WTC11 (cell line): ENCODE results near the gene NOS3. TPM values are rescaled to one million over a fixed set of nuclear protein-coding genes. Genes with fewer than 3 reads are reported as not detected.

Source experiments
- ATAC-seq: fragments of 200-7000 bp; cut with Tn5 transposase; 2 replicates; pipeline ENCODE4 v1.10.0; 2021; ENCODE audit warnings: mild to moderate bottlenecking, moderate library complexity
- CTCF ChIA-PET: fragments of 300-600 bp; sonication (Branson Sonifier 250); formaldehyde crosslinking; loops from one replicate; lab custom pipeline; 2021; ENCODE audit warnings: antibody characterized with exemption; lab: Charles Lee
- POLR2A ChIA-PET: fragments of 350-600 bp; sonication (Branson Sonifier 250); formaldehyde crosslinking; loops from one replicate; lab custom pipeline; 2021; ENCODE audit warnings: antibody characterized with exemption; lab: Charles Lee
- DNase-seq: peaks from one replicate; pipeline ENCODE4 v3.0.0; 2021; ENCODE audit warnings: low spot score
- H3K27ac Mint-ChIP-seq: 2 replicates; pipeline ENCODE4 v1.8.0; 2021; ENCODE audit warnings: mixed read lengths
- H3K27me3 Mint-ChIP-seq: 2 replicates; pipeline ENCODE4 v1.8.0; 2021; ENCODE audit warnings: low read depth, mild to moderate bottlenecking, moderate library complexity, mixed read lengths
- H3K36me3 Mint-ChIP-seq: 2 replicates; pipeline ENCODE4 v1.8.0; 2021; ENCODE audit warnings: mixed read lengths
- H3K4me1 Mint-ChIP-seq: 2 replicates; pipeline ENCODE4 v1.8.0; 2022; ENCODE audit warnings: mixed read lengths
- H3K4me3 Mint-ChIP-seq: 2 replicates; pipeline ENCODE4 v1.8.0; 2021; ENCODE audit warnings: mild to moderate bottlenecking, moderate library complexity, mixed read lengths
- H3K9me3 Mint-ChIP-seq: 2 replicates; pipeline ENCODE4 v1.8.0; 2021; ENCODE audit warnings: mixed read lengths
- ESRRA ChIP-seq: sonication (generic); formaldehyde crosslinking; IDR thresholded peaks from 2 replicates; pipeline ENCODE4 v1.8.1; 2022; ENCODE audit warnings: mild to moderate bottlenecking, missing genetic modification reagents, borderline replicate concordance
- GRHL2 ChIP-seq: fragments of 250-450 bp; sonication (Bioruptor Pico); IDR thresholded peaks from 2 replicates; pipeline ENCODE4 v1.8.0; 2022; ENCODE audit warnings: mild to moderate bottlenecking, moderate library complexity; ENCODE audit not compliant: insufficient replicate concordance, severe bottlenecking
- JUN ChIP-seq: sonication (generic); formaldehyde crosslinking; IDR thresholded peaks from 2 replicates; pipeline ENCODE4 v1.8.0; 2023; ENCODE audit warnings: mild to moderate bottlenecking, missing genetic modification reagents
- KAT7 ChIP-seq: sonication (generic); formaldehyde crosslinking; IDR thresholded peaks from 2 replicates; pipeline ENCODE4 v1.8.1; 2023; ENCODE audit warnings: missing genetic modification reagents, mild to moderate bottlenecking, borderline replicate concordance
- NFE2L1 ChIP-seq: sonication (generic); formaldehyde crosslinking; IDR thresholded peaks from 2 replicates; pipeline ENCODE4 v1.8.1; 2023; ENCODE audit warnings: missing genetic modification reagents
- RELA ChIP-seq: sonication (generic); formaldehyde crosslinking; IDR thresholded peaks from 2 replicates; pipeline ENCODE4 v1.8.1; 2022; ENCODE audit warnings: missing genetic modification reagents, mild to moderate bottlenecking, borderline replicate concordance
- TCF7 ChIP-seq: sonication (generic); formaldehyde crosslinking; IDR thresholded peaks from 2 replicates; pipeline ENCODE4 v1.8.0; 2022; ENCODE audit warnings: mild to moderate bottlenecking, low read depth, missing genetic modification reagents, moderate library complexity
- ZBTB21 ChIP-seq: sonication (generic); formaldehyde crosslinking; IDR thresholded peaks from 2 replicates; pipeline ENCODE4 v1.8.1; 2023; ENCODE audit warnings: mild to moderate bottlenecking, missing genetic modification reagents, borderline replicate concordance
- ZNF396 ChIP-seq: fragments of 250-450 bp; sonication (Bioruptor Pico); IDR thresholded peaks from 2 replicates; pipeline ENCODE4 v1.8.0; 2021; ENCODE audit warnings: mild to moderate bottlenecking, moderate library complexity, borderline replicate concordance
- ZNF671 ChIP-seq: fragments of 250-450 bp; sonication (Bioruptor Pico); IDR thresholded peaks from 2 replicates; pipeline ENCODE4 v1.8.0; 2021; ENCODE audit warnings: mild to moderate bottlenecking
- total RNA-seq: library from RNA; stranded (reverse); gene quantifications from 3 replicates; pipeline ENCODE4 v1.2.3, GENCODE V29; 2021
- TF ChIP-seq, protein P1 (sequence below): sonication (generic); formaldehyde crosslinking; IDR thresholded peaks from 2 replicates; pipeline ENCODE4 v1.8.1; 2022; ENCODE audit warnings: low read depth, mild to moderate bottlenecking, moderate library complexity, missing genetic modification reagents, borderline replicate concordance
- TF ChIP-seq, protein P2 (sequence below): fragments of 250-450 bp; sonication (Bioruptor Pico); IDR thresholded peaks from 2 replicates; pipeline ENCODE4 v1.9.0; 2021; ENCODE audit warnings: mild to moderate bottlenecking, borderline replicate concordance
- TF ChIP-seq, protein P3 (sequence below): sonication (generic); formaldehyde crosslinking; IDR thresholded peaks from 2 replicates; pipeline ENCODE4 v1.8.0; 2022; ENCODE audit warnings: mild to moderate bottlenecking, missing genetic modification reagents
- TF ChIP-seq, protein P4 (sequence below): fragments of 250-450 bp; sonication (Bioruptor Pico); IDR thresholded peaks from 2 replicates; pipeline ENCODE4 v1.9.0; 2021; ENCODE audit warnings: moderate library complexity, mild to moderate bottlenecking, inconsistent platforms, borderline replicate concordance
- TF ChIP-seq, protein P5 (sequence below): sonication (generic); formaldehyde crosslinking; conservative IDR thresholded peaks from 2 replicates; pipeline ENCODE4 v1.8.1; 2023; ENCODE audit warnings: mild to moderate bottlenecking, low read depth, missing genetic modification reagents, moderate library complexity
- TF ChIP-seq, protein P6 (sequence below): sonication (generic); formaldehyde crosslinking; conservative IDR thresholded peaks from 2 replicates; pipeline ENCODE4 v1.8.1; 2022; ENCODE audit warnings: mild to moderate bottlenecking, missing genetic modification reagents
- TF ChIP-seq, protein P7 (sequence below): sonication (generic); formaldehyde crosslinking; IDR thresholded peaks from 2 replicates; pipeline ENCODE4 v1.8.1; 2022; ENCODE audit warnings: low read depth, missing genetic modification reagents, borderline replicate concordance
- TF ChIP-seq, protein P8 (sequence below): fragments of 250-450 bp; sonication (Bioruptor Pico); IDR thresholded peaks from 2 replicates; pipeline ENCODE4 v1.9.0; 2021; ENCODE audit warnings: mild to moderate bottlenecking
- TF ChIP-seq, protein P9 (sequence below): sonication (generic); formaldehyde crosslinking; IDR thresholded peaks from 2 replicates; pipeline ENCODE4 v1.8.1; 2023; ENCODE audit warnings: mild to moderate bottlenecking, missing genetic modification reagents

NOS3 gene
- total RNA-seq, 1 experiment from 2014 or later: 6.6 TPM

DNA sequence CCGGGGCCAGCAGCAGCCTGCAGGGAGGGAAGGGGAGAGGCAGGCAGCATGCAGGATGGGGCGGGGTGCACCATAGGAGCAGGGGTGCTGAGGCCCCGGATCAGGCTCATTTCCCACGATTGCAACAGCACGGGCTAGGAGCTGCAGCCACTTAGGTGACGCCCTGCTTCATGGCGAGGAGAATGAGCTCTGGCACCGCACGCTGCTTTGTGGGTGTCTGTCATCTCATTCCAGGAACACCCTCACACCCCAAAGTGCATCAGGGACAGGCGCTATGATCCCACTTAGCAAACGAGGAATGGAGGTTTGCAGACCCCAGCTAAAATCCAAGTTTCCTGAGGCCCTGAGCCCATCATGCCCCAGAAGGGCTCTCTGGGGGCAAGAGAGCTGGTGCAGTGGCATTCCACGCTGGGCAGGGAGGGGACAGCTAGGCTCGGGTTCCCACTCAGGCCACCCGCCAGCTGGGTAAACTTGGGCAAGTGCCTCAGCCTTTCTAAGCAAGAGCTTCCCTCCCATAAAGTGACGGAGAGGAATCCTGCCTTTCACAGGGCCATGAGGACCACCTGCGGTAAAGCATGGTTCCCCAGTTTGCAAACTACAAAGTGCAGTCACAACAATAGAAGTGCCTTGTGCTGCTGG, 22.0 kb upstream of the NOS3 start:
- CTCF ChIA-PET: interaction anchor here (0.8 to 5.2 kb wide), 10 partner anchors 8 to 181 kb away, joined by 3 to 50 read pairs (median 6); no protein-coding TSS in a partner anchor
- DNase-seq (no peak), ATAC-seq (no peak)
- H3K27ac Mint-ChIP-seq: no peak overlapping the region
- no peaks in the 10 kb centered on the region for H3K36me3 Mint-ChIP-seq
- no peaks in the 10 kb centered on the region for H3K9me3 Mint-ChIP-seq
- TF ChIP-seq ZNF671: no peak
- TF ChIP-seq, protein P1, sequence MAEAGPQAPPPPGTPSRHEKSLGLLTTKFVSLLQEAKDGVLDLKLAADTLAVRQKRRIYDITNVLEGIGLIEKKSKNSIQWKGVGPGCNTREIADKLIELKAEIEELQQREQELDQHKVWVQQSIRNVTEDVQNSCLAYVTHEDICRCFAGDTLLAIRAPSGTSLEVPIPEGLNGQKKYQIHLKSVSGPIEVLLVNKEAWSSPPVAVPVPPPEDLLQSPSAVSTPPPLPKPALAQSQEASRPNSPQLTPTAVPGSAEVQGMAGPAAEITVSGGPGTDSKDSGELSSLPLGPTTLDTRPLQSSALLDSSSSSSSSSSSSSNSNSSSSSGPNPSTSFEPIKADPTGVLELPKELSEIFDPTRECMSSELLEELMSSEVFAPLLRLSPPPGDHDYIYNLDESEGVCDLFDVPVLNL (CRISPR knock-in tag): no peak
- no peak for TF ChIP-seq JUN (CRISPR knock-in tag)
- TF ChIP-seq TCF7 (CRISPR knock-in tag): no peak
- TF ChIP-seq, protein P2, sequence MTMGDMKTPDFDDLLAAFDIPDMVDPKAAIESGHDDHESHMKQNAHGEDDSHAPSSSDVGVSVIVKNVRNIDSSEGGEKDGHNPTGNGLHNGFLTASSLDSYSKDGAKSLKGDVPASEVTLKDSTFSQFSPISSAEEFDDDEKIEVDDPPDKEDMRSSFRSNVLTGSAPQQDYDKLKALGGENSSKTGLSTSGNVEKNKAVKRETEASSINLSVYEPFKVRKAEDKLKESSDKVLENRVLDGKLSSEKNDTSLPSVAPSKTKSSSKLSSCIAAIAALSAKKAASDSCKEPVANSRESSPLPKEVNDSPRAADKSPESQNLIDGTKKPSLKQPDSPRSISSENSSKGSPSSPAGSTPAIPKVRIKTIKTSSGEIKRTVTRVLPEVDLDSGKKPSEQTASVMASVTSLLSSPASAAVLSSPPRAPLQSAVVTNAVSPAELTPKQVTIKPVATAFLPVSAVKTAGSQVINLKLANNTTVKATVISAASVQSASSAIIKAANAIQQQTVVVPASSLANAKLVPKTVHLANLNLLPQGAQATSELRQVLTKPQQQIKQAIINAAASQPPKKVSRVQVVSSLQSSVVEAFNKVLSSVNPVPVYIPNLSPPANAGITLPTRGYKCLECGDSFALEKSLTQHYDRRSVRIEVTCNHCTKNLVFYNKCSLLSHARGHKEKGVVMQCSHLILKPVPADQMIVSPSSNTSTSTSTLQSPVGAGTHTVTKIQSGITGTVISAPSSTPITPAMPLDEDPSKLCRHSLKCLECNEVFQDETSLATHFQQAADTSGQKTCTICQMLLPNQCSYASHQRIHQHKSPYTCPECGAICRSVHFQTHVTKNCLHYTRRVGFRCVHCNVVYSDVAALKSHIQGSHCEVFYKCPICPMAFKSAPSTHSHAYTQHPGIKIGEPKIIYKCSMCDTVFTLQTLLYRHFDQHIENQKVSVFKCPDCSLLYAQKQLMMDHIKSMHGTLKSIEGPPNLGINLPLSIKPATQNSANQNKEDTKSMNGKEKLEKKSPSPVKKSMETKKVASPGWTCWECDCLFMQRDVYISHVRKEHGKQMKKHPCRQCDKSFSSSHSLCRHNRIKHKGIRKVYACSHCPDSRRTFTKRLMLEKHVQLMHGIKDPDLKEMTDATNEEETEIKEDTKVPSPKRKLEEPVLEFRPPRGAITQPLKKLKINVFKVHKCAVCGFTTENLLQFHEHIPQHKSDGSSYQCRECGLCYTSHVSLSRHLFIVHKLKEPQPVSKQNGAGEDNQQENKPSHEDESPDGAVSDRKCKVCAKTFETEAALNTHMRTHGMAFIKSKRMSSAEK (CRISPR knock-in tag): no peak
- no peak for TF ChIP-seq NFE2L1 (CRISPR knock-in tag)
- no peak for TF ChIP-seq ZNF396 (CRISPR knock-in tag)
- TF ChIP-seq, protein P3, sequence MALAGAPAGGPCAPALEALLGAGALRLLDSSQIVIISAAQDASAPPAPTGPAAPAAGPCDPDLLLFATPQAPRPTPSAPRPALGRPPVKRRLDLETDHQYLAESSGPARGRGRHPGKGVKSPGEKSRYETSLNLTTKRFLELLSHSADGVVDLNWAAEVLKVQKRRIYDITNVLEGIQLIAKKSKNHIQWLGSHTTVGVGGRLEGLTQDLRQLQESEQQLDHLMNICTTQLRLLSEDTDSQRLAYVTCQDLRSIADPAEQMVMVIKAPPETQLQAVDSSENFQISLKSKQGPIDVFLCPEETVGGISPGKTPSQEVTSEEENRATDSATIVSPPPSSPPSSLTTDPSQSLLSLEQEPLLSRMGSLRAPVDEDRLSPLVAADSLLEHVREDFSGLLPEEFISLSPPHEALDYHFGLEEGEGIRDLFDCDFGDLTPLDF (CRISPR knock-in tag): no peak
- no peak for TF ChIP-seq ESRRA (CRISPR knock-in tag)
- TF ChIP-seq ZBTB21 (CRISPR knock-in tag): no peak
- TF ChIP-seq, protein P4, sequence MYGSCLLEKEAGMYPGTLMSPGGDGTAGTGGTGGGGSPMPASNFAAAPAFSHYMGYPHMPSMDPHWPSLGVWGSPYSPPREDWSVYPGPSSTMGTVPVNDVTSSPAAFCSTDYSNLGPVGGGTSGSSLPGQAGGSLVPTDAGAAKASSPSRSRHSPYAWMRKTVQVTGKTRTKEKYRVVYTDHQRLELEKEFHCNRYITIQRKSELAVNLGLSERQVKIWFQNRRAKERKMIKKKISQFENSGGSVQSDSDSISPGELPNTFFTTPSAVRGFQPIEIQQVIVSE (CRISPR knock-in tag): no peak
- TF ChIP-seq, protein P5, sequence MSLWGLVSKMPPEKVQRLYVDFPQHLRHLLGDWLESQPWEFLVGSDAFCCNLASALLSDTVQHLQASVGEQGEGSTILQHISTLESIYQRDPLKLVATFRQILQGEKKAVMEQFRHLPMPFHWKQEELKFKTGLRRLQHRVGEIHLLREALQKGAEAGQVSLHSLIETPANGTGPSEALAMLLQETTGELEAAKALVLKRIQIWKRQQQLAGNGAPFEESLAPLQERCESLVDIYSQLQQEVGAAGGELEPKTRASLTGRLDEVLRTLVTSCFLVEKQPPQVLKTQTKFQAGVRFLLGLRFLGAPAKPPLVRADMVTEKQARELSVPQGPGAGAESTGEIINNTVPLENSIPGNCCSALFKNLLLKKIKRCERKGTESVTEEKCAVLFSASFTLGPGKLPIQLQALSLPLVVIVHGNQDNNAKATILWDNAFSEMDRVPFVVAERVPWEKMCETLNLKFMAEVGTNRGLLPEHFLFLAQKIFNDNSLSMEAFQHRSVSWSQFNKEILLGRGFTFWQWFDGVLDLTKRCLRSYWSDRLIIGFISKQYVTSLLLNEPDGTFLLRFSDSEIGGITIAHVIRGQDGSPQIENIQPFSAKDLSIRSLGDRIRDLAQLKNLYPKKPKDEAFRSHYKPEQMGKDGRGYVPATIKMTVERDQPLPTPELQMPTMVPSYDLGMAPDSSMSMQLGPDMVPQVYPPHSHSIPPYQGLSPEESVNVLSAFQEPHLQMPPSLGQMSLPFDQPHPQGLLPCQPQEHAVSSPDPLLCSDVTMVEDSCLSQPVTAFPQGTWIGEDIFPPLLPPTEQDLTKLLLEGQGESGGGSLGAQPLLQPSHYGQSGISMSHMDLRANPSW (CRISPR knock-in tag): no peak
- no peak for TF ChIP-seq KAT7 (CRISPR knock-in tag)
- no peak for TF ChIP-seq GRHL2
- TF ChIP-seq, protein P6, sequence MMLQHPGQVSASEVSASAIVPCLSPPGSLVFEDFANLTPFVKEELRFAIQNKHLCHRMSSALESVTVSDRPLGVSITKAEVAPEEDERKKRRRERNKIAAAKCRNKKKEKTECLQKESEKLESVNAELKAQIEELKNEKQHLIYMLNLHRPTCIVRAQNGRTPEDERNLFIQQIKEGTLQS (CRISPR knock-in tag): no peak
- TF ChIP-seq, protein P7, sequence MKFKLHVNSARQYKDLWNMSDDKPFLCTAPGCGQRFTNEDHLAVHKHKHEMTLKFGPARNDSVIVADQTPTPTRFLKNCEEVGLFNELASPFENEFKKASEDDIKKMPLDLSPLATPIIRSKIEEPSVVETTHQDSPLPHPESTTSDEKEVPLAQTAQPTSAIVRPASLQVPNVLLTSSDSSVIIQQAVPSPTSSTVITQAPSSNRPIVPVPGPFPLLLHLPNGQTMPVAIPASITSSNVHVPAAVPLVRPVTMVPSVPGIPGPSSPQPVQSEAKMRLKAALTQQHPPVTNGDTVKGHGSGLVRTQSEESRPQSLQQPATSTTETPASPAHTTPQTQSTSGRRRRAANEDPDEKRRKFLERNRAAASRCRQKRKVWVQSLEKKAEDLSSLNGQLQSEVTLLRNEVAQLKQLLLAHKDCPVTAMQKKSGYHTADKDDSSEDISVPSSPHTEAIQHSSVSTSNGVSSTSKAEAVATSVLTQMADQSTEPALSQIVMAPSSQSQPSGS (CRISPR knock-in tag): no peak
- TF ChIP-seq, protein P8, sequence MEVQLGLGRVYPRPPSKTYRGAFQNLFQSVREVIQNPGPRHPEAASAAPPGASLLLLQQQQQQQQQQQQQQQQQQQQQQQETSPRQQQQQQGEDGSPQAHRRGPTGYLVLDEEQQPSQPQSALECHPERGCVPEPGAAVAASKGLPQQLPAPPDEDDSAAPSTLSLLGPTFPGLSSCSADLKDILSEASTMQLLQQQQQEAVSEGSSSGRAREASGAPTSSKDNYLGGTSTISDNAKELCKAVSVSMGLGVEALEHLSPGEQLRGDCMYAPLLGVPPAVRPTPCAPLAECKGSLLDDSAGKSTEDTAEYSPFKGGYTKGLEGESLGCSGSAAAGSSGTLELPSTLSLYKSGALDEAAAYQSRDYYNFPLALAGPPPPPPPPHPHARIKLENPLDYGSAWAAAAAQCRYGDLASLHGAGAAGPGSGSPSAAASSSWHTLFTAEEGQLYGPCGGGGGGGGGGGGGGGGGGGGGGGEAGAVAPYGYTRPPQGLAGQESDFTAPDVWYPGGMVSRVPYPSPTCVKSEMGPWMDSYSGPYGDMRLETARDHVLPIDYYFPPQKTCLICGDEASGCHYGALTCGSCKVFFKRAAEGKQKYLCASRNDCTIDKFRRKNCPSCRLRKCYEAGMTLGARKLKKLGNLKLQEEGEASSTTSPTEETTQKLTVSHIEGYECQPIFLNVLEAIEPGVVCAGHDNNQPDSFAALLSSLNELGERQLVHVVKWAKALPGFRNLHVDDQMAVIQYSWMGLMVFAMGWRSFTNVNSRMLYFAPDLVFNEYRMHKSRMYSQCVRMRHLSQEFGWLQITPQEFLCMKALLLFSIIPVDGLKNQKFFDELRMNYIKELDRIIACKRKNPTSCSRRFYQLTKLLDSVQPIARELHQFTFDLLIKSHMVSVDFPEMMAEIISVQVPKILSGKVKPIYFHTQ (CRISPR knock-in tag): no peak
- TF ChIP-seq, protein P9, sequence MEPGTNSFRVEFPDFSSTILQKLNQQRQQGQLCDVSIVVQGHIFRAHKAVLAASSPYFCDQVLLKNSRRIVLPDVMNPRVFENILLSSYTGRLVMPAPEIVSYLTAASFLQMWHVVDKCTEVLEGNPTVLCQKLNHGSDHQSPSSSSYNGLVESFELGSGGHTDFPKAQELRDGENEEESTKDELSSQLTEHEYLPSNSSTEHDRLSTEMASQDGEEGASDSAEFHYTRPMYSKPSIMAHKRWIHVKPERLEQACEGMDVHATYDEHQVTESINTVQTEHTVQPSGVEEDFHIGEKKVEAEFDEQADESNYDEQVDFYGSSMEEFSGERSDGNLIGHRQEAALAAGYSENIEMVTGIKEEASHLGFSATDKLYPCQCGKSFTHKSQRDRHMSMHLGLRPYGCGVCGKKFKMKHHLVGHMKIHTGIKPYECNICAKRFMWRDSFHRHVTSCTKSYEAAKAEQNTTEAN (CRISPR knock-in tag): no peak
- no peak for TF ChIP-seq RELA (CRISPR knock-in tag)
- no peak overlapping the region for H3K4me3 Mint-ChIP-seq
- H3K4me1 Mint-ChIP-seq: peaks cover 40% of the 10 kb centered on the region
- POLR2A ChIA-PET: interaction anchor here (0.6 to 1.3 kb wide), 2 partner anchors 20 to 24 kb away, joined by 3 to 5 read pairs; no protein-coding TSS in a partner anchor
- no peaks in the 10 kb centered on the region for H3K27me3 Mint-ChIP-seq
